Skeletal muscle tissue (tissue), 4 donors: ENCODE data around the gene CSPG5. TPM values are rescaled to one million over a fixed set of nuclear protein-coding genes. Genes with fewer than 3 reads are reported as not detected.
A peak's percentile ranks its signal among the peaks of the same experiment; 100 is the strongest.

Source experiments
- H3K27ac ChIP-seq: one replicate; pipeline ENCODE4 v1.7.0; 2013; ENCODE audit warnings: mild to moderate bottlenecking, low read depth, low read length, inconsistent platforms
- H3K27me3 ChIP-seq, 3 donors: one replicate each; pipeline ENCODE4 v1.7.0; 2013; ENCODE audit warnings: low read length in 3 of 3; ENCODE audit not compliant: control insufficient read depth in 3 of 3, insufficient read depth in 3 of 3
- H3K36me3 ChIP-seq, 3 donors: one replicate each; pipeline ENCODE4 v1.7.0; 2013; ENCODE audit warnings: low read length in 3 of 3; ENCODE audit not compliant: control insufficient read depth in 3 of 3, insufficient read depth in 3 of 3
- H3K4me1 ChIP-seq, 3 donors: one replicate each; pipeline ENCODE4 v1.7.0; 2013; ENCODE audit warnings: low read length in 3 of 3, mild to moderate bottlenecking in 3 of 3; ENCODE audit not compliant: control insufficient read depth in 3 of 3, insufficient read depth in 3 of 3
- H3K4me3 ChIP-seq, 3 donors: one replicate each; pipeline ENCODE4 v1.7.0; 2013; ENCODE audit warnings: low read length in 3 of 3
- H3K9ac ChIP-seq, 3 donors: one replicate each; pipeline ENCODE4 v1.7.0; 2013; ENCODE audit warnings: low read length in 3 of 3, mild to moderate bottlenecking in 3 of 3, moderate library complexity in 2 of 3, low read depth in 1 of 3
- H3K9me3 ChIP-seq, 3 donors: one replicate each; pipeline ENCODE4 v1.7.0; 2013; ENCODE audit warnings: low read length in 3 of 3; ENCODE audit not compliant: control insufficient read depth in 3 of 3
- total RNA-seq: library from RNA; depleted of rRNA; stranded (reverse); fragments of >200 nt; gene quantifications from one replicate; pipeline ENCODE4 v1.2.3, GENCODE V29; 2014
- donor health status: Osteomylitis.

CSPG5 gene, protein sequence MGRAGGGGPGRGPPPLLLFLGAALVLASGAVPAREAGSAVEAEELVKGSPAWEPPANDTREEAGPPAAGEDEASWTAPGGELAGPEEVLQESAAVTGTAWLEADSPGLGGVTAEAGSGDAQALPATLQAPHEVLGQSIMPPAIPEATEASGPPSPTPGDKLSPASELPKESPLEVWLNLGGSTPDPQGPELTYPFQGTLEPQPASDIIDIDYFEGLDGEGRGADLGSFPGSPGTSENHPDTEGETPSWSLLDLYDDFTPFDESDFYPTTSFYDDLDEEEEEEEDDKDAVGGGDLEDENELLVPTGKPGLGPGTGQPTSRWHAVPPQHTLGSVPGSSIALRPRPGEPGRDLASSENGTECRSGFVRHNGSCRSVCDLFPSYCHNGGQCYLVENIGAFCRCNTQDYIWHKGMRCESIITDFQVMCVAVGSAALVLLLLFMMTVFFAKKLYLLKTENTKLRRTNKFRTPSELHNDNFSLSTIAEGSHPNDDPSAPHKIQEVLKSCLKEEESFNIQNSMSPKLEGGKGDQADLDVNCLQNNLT
- 1.0 TPM for total RNA-seq

DNA sequence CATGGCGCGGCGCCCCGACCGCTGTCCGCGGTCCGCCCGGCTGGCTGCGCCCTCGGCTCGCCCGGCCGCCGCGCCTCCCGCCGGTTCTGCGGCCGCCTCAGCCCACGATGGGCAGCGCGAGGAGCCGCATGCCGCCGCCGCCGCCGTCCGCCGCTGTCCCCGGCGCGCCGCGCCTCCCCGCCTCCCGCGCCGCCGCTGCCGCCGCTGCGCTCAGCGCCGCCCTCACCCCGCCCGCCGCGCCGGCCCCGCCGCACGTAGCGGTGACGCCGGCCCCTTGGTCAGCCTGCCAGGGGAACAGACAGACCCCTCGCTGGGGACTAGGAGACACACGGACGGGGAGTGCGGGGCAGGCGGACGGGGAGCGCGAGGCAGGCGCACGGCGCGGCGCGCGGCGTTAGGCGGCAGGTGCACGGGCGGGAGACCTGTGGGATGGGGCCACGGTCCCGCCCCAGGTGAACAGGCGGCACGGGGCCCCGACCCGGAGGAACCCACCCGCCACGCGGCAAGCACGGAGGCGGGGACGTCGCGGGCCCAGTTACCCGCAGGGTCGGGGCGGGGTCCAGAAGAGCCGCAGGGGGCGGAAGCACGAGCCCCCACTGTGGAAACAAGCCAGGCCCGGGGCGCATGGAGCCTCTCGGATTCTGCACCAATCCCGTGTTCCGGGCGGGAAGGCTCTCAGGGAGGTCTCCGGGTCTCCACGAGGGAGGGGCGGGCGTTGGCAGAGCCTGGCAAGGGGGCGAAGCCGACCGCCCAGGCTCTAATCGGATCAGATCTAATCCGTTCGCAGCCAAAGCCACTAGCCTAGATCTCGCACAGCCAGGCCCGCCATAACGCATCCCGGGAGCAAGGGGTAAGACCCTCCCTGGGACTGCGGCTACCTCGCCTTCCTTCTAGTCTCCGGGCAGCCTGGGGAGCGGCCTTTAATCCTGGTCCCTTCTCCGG, at the start of gene CSPG5:
TSS of gene CSPG5 (minus strand) at position 175 of the 942 bp plus-strand sequence. CDS start at position 3, 172 bp downstream.
- Histone ChIP-seq H3K9me3 (no peaks in the 10 kb centered on the region), H3K9ac (peak within 1 kb of the TSS in 2 of 3 donors; percentile 38 to 64), H3K4me3 (peak within 1 kb of the TSS; percentile 30 to 65 (median 63)), H3K4me1 (peaks cover 6 to 18% (median 16%) of the 10 kb centered on the region in 3 donors), H3K36me3 (no peaks in the 10 kb centered on the region), H3K27ac (no peak within 1 kb of the TSS), H3K27me3 (peaks cover 3 to 16% (median 4%) of the 10 kb centered on the region in 3 donors)

DNA sequence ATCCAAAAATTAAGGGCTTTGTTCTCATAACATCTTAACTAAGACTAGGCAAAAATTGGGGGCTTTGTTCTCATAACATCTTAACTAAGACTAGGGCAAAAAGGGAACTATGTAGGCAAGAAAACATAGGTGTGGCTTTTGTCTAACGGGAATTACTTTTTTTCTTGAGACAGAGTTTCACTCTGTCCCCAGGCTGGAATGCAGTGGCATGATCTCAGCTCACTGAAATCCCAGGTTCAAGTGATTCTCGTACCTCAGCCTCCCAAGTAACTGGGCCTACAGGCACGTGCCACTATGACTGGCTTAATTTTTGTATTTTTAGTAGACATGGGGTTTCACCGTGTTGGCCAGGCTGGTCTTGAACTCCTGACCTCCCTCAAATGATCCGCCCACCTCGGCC, 49.8 kb upstream of the CSPG5 start:
- Histone ChIP-seq H3K36me3 (peaks cover 0 to 12% (median 10%) of the 10 kb centered on the region in 3 donors), H3K9ac (no peak overlapping the region), H3K4me1 (peaks cover 2 to 5% (median 3%) of the 10 kb centered on the region in 3 donors), H3K4me3 (no peak overlapping the region), H3K27ac (no peak overlapping the region), H3K27me3 (no peaks in the 10 kb centered on the region), H3K9me3 (no peaks in the 10 kb centered on the region)

DNA sequence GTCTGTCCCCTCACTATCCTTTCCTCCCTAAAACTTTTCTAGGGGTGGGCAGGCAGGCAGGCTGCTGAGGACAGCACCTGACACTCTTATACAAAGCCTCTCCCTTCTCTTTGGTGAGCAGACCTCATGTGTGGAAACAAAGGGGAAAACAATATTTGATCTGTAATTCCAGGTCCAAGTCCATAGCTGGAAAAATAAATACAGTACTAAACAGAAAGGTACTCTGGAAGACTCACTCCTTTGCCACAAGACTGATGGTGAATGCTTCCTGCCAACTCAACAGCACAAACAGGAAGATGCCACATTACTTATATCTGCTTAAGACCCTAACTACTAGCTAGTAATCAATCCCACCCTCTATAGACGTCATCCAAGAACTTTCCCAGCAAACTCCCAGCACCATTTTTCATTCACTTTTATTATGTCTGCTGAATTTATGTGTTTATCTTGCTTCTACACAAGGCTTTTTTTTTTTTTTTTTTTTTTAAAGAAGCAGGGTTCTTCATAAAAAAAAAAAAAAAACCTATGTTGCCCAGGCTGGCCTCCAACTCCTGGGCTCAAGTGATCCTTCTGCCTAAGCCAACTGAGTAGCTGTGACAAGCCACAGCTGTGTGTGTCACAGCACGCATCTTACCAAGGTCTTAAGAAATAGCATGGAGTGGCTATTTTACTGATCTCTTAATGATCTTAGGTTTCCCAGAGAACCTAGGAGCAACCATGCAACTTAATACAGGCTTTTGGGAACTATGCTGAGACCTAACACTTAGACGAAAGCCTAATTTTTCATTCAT, 44.2 kb upstream of the CSPG5 start:
- H3K9me3 ChIP-seq: no peaks in the 10 kb centered on the region
- H3K4me3 ChIP-seq: no peak overlapping the region
- no peaks in the 10 kb centered on the region for H3K4me1 ChIP-seq
- H3K36me3 ChIP-seq: peaks cover 6 to 28% (median 27%) of the 10 kb centered on the region in 3 donors
- H3K27ac ChIP-seq: no peak overlapping the region
- no peak overlapping the region for H3K9ac ChIP-seq
- no peaks in the 10 kb centered on the region for H3K27me3 ChIP-seq

DNA sequence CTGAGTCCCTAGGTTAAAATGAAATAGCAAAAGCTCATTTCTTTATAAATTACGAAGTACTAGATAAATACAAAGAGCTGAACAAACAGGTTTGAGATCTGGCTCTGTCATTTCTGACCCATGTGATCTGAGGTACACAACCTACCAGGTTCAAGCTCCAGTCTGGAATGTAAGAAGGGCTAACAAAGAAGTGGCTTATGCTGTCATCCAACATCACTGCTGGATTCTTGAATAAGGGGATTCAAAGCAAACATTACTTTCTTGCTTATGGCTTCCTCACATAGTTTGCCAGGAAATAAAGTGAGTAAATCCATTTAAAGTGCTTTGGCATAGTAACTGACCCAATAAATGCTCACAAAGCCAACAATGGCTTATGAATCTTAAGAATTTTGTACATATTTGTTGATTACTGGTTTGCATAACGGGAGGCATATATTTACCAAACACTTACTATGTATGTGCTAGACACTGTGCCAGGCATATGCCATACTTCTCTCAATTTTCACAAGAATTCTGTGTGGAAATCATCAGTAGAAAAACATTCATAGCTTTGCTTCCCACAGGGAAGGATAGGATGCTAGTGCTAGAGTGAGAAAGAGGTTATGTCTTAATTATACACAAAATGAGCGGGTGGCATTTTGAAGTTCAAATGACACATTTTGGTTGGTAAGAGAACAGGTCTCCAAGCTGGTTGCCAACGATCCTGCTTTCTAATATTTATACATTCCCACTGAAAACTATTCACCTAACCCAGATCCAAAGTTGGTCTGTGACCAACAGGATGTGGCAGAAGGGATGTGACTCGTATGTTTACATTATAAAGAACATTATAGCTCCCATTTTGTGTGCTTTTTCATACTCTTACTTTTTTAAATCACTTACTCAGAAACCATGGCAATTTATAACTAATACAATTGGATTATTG, 38.7 kb upstream of the CSPG5 start:
- H3K9ac ChIP-seq: no peak overlapping the region
- H3K27me3 ChIP-seq: no peaks in the 10 kb centered on the region
- peaks cover 5 to 10% (median 7%) of the 10 kb centered on the region in 3 donors for H3K4me1 ChIP-seq
- H3K9me3 ChIP-seq: no peaks in the 10 kb centered on the region
- no peak overlapping the region for H3K4me3 ChIP-seq
- H3K36me3 ChIP-seq: peaks cover 8 to 32% (median 26%) of the 10 kb centered on the region in 3 donors
- no peak overlapping the region for H3K27ac ChIP-seq

DNA sequence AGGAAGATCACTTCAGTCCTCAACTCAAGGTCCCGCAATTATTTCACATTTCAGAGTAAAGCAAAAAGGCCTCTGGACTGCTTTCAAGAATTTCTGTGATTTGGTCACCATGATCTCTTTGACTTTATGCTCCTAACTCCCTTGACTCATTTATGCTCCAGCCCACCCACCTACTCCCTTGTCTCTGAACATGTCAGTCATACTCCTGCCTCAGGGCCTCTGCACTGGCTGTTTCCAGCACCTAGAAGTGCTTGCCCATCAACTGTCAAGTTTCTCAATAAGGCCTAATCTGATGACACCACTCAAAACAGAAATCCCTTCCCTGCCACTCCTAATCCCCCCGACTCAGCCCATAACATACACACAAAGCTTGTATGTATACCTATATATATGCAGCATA, 36.1 kb upstream of the CSPG5 start:
- no peaks in the 10 kb centered on the region for H3K9me3 ChIP-seq
- H3K36me3 ChIP-seq: peaks cover 11 to 22% (median 22%) of the 10 kb centered on the region in 3 donors
- H3K4me1 ChIP-seq: peaks cover 22 to 27% (median 25%) of the 10 kb centered on the region in 3 donors
- no peak overlapping the region for H3K4me3 ChIP-seq
- no peaks in the 10 kb centered on the region for H3K27me3 ChIP-seq
- H3K27ac ChIP-seq: no peak overlapping the region
- H3K9ac ChIP-seq: no peak overlapping the region

DNA sequence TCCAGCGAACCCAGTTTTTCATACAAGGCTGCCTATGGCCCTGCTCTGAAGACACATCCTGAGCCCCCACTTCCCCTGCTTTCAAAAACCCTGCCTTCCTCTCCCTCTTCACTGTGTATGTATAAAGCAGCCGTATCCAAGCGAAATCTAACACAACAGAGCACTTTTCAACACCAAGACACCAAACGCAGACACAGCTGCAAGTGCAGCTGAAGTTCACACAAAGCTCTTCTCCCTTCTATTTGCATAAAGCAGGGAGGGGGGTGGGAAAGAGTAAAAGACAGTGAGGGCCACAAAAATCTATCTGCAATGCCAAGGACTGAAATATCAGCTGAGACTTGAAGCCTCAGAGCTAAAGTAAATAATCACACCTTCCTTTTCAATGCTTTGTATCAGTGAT, 35.1 kb upstream of the CSPG5 start:
- peaks cover 22 to 28% (median 26%) of the 10 kb centered on the region in 3 donors for H3K4me1 ChIP-seq
- H3K36me3 ChIP-seq: peaks cover 6 to 19% (median 17%) of the 10 kb centered on the region in 3 donors
- H3K27me3 ChIP-seq: no peaks in the 10 kb centered on the region
- H3K4me3 ChIP-seq: no peak overlapping the region
- H3K27ac ChIP-seq: no peak overlapping the region
- no peaks in the 10 kb centered on the region for H3K9me3 ChIP-seq
- H3K9ac ChIP-seq: no peak overlapping the region

DNA sequence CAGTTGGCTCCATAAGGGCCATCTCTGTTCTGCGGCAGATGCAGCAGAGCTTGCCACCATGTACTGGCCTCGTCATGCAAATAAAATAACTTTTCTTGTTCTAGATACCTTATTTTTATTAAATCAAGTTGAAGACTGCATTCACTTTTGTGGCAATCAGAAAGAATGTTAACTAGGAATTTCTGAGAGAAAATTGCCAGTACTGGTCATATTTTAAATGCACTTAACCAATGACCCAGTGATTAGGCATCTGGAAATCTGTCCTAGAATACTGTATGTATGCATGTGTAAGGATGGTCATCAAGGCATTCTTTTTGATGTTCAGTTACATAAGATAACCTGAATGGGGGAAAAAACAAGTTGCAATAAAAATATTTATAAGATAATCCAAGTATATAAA, 34.2 kb upstream of the CSPG5 start:
- Histone ChIP-seq H3K9me3 (no peaks in the 10 kb centered on the region), H3K27ac (no peak overlapping the region), H3K36me3 (peaks cover 8 to 21% (median 21%) of the 10 kb centered on the region in 3 donors)

DNA sequence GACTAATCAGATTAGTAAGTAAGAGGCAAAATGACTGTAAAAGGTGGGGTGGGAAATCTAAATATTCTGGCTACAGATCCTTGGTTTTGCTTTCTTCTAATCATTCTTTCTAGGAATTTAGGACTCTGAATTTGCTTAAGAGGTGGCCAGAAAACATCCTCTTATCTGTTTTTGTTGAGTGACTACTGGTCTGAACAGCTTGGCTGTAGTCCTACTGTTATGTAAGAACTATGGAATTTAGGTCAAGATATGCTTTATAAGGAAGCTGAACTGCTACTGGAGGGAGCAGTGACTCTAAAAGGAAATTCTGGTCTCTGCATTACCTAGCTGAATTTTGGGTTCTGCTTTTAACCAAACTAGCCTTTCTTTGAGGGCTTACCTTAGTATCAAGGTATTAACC, 33.5 kb upstream of the CSPG5 start:
- H3K27me3 ChIP-seq: no peaks in the 10 kb centered on the region
- H3K9me3 ChIP-seq: no peaks in the 10 kb centered on the region
- no peak overlapping the region for H3K9ac ChIP-seq
- peak overlapping the region in 1 of 3 donors; percentile 5 for H3K4me3 ChIP-seq
- peaks cover 22 to 28% (median 26%) of the 10 kb centered on the region in 3 donors for H3K4me1 ChIP-seq
- peaks cover 6 to 17% (median 15%) of the 10 kb centered on the region in 3 donors for H3K36me3 ChIP-seq
- peak overlapping the region; percentile 19 for H3K27ac ChIP-seq

More for the DNA sequence above, 34.2 kb upstream of the CSPG5 start:
- no peak overlapping the region for H3K9ac ChIP-seq
- peaks cover 22 to 28% (median 26%) of the 10 kb centered on the region in 3 donors for H3K4me1 ChIP-seq
- H3K27me3 ChIP-seq: no peaks in the 10 kb centered on the region
- H3K4me3 ChIP-seq: no peak overlapping the region
